GM18505 (cell line): ENCODE measurements around the gene TNS3.
"Not testable (repeated sequence)": the region's sequence is repeated elsewhere in the genome, so short reads cannot be mapped to it uniquely, and the experiment has no call there.

Experiments used
- ATAC-seq: cut with Tn5 transposase; IDR thresholded peaks from one replicate; pipeline ENCODE4 v1.9.1; 2021; ENCODE audit not compliant: unreplicated experiment
- POLR2A ChIP-seq: IDR thresholded peaks from 4 replicates; pipeline ENCODE4 v1.6.1; 2011; ENCODE audit warnings: borderline replicate concordance; ENCODE audit not compliant: insufficient read depth, insufficient read length; ENCODE audit errors: extremely low read depth

TNS3 gene

DNA sequence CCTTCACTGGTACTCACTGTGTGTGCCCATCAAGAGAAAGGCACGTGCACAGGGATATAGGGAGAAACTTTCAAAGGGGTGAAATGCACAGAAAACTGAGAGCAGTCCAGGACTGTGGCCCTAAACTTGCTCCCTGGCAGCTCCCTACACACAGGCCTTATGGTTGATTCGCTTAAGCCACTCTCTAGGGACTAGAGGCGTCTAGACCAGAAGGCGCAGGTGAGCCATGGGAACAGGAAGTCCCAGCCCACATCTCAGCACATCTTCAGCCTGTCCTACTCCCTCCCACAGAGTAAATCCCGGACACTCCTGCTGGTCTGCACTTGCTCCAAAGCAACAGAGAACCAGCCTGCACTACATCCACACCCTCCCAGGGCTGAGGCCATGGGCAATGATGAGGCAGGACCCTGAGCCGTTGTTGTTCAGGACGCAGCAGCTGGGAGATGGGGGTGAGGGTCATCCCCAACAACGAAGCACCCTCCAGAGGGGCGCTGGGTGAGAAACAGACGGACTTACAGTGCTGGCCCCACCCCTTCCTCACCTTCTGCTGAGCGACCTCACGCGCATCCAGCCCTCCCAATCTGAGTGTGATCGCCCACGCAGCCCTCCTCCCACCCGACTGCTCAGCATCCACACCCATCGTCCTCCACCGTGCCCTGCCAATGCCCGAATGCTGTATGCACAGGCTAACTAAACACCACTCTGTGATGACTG lies 109.3 kb downstream of the TNS3 start:
- ATAC-seq = no peak
- TF ChIP-seq POLR2A = no peak

- no peak for ATAC-seq
- TF ChIP-seq POLR2A = no peak
These were observed 110.1 kb downstream of the TNS3 start for GRCh38 chr7:47471831-47472230.

- no peak for ATAC-seq
- TF ChIP-seq POLR2A = no peak
These were observed 110.6 kb downstream of the TNS3 start for GRCh38 chr7:47471358-47471703.

DNA sequence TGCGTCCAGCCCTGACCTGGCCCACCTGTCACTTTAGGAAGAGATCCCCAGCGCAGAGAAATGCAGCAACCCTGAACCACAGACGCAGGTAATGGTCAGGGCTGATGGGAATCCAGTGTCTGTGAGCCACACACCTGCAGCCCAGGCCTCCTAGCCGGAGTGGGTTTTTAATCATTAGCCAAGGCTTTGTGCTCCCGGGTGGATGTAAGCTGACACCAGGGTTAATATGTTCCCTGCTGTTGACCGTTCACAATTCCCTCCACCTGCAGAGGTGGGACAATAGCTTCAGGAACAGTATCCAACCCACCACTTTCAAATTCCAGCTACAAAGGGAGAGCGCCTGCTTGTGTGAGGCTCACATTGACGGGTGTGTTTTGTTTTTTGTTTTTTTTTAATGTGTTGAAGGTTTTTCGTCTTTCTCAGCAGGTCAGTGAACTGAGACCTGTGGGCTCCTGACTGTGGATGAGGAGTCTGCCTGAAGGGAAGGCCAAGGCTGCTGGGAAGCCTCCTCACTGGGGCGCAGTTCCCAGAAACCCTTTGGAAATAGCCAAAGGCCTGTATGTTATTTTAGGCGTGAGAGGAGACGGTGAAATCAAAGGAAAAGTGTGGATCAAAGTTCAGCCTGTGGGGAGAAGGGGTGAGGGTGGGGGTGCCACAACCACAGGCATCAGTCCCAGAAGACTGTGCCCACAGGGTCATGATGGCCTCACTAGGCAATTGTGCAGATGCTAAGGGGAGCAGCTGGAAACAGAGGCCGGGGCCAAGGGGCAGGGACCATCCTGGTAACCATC lies 111.1 kb downstream of the TNS3 start:
- ATAC-seq = no peak

GRCh38 chr7:47469846-47470245 lies 112.1 kb downstream of the TNS3 start:
- ATAC-seq = not testable (repeated sequence)

More for the DNA sequence above, 111.1 kb downstream of the TNS3 start:
- TF ChIP-seq POLR2A = no peak

DNA sequence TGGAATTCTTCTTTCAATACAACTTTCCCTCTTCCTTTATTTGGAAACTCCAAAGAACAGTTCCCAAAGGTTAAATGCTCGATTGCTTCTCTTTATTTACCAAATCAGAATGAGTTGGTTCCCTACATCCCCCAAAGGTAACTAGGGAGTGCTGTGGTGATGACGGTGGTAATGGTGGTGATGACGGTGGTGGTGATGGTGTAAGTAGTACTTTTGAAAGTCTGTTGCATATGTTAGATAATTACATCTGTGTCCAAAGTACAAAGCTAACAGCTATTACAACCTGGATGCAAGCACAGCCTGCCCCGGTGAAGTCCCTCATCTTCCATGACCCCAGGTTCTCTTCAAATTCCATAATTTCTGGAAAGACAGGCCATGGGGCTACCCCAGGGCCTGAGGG lies 115.1 kb downstream of the TNS3 start:
- no peak for ATAC-seq

GRCh38 chr7:47465191-47465590 lies 116.7 kb downstream of the TNS3 start:
- no peak for TF ChIP-seq POLR2A
- ATAC-seq = no peak

More for the DNA sequence above, 115.1 kb downstream of the TNS3 start:
- TF ChIP-seq POLR2A = no peak

DNA sequence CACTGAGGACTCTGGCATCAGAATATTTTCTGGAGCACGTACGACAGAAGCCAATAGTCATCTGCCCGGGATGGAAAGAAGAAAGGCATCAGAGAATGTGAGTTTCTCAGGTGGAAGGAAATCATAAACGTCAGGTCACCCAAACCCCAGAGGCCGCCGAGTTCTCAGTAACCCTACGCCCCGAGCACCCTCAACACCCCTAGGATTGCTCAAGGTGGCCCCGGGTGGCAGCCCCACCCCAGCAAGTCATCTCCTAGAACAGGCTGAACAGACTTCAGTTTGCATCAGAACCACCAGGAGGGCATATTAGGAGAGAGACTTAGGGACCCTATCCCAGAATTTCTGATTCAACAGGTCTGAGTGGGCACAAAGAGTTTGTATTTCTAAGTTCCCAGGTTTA lies 117.6 kb downstream of the TNS3 start:
- no peak for TF ChIP-seq POLR2A

DNA sequence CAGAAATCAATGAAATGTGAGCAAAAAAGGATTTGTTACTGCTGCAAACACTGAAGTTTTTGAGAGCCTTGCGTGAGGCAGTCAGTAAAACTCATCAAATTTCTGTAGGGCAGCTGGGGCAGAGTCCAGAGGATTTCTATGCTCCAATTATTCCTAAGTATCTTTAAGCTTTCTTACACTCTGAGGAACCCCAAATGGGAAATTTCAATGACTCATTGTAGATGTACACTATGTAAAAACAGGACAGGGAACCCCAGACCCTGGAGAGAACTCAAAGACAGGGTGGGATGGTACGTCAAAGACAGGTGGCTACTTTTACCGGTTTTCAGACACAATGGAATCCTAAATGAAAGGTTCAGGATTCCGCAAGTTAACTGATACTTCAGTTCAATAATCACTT lies 120.2 kb downstream of the TNS3 start:
- no peak for ATAC-seq
- no peak for TF ChIP-seq POLR2A

More for the DNA sequence above, 117.6 kb downstream of the TNS3 start:
- ATAC-seq = no peak

DNA sequence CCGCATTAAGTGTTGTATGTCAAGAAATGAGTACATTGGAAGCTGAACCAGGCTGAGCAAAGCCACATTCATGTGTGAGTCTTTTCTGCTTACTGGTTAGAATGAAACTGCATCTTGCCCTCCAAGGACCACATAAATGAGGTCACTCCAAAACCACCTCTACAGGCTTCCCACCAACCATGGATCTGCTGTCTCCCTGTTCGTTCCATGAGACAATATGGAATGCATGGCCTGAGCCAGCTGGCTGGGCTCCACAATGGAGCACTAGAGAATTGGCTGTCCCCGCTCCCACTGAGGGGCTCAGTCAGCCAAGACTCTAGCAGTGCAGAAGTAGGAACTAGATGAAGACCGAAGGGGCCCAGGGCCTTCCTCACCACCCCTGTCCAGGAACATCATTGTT lies 120.8 kb downstream of the TNS3 start:
- no peak for TF ChIP-seq POLR2A
- no peak for ATAC-seq

DNA sequence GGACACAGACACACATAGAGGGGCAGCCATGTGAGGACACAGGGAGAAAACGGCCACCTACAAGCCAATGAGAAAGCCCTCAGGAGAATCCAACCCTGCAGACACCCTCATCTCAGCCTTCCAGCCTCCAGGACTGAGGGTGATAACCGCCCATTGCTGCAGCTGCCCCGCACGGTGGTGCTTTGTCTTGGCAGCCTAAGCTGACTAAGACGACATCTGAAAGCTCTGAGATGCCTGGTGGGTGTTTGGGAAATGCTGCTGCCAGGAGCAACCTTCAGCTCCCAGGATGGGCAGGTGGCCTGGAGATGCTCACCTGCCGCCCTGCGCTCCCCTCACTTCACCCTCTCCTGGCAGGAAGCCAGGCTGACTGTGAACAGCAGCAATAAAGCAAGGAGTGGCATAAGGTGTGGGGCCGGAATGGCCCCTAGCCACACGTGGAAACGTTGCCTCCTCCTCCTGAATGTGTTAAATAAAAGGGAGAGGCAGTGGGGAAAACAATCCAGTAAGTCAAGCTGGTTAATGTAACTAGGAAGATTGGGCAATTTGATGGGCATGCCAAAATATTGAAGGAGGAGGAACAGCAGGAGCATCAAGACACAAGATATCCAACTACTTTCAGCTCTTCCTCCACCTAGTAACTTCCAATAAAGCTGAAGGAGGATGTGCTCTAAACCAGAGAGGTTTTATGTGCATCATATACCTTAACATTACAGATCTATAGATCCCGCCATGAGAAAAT lies 121.5 kb downstream of the TNS3 start:
- TF ChIP-seq POLR2A = no peak
- ATAC-seq = no peak

DNA sequence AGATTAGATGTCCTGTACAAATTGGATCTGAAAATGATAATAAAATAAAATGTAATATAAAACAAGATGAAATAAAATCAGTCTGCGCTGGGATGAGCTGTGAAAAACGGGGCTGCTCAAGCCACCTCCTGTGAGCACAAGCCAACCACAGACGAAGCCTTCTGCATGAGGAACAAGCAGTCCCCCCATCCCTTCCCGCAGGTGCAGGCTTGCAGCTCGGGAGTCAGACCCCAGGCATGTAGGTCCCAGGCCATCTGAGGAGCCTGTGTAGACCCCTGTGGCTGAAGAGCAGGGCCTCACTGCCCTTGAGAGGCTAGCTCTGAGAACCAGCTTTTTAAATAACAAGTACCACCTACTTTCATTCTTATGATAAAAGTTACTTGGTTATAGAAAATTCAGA lies 123.4 kb downstream of the TNS3 start:
- ATAC-seq = no peak
- TF ChIP-seq POLR2A = no peak

- no peak for ATAC-seq
- TF ChIP-seq POLR2A = no peak
These were observed 123.9 kb downstream of the TNS3 start for GRCh38 chr7:47458057-47458456.
